IPS-15b (cell line): Measurements from ENCODE around the gene IL17RB.

Source experiments
- H3K27me3 ChIP-seq: one replicate; pipeline ENCODE4 v1.6.1; 2013; ENCODE audit warnings: low read length; ENCODE audit not compliant: control insufficient read depth, insufficient read depth
- H3K36me3 ChIP-seq: one replicate; pipeline ENCODE4 v1.6.1; 2013; ENCODE audit warnings: low read length; ENCODE audit not compliant: control insufficient read depth, insufficient read depth
- H3K4me1 ChIP-seq: one replicate; pipeline ENCODE4 v1.6.1; 2013; ENCODE audit warnings: mild to moderate bottlenecking, low read length; ENCODE audit not compliant: control insufficient read depth, insufficient read depth
- H3K4me3 ChIP-seq: one replicate; pipeline ENCODE4 v1.5.1; 2013; ENCODE audit warnings: low read depth, low read length
- H3K9ac ChIP-seq: one replicate; pipeline ENCODE4 v1.6.1; 2013; ENCODE audit warnings: low read depth, mild to moderate bottlenecking, low read length
- H3K9me3 ChIP-seq: one replicate; pipeline ENCODE4 v1.6.1; 2013; ENCODE audit warnings: mild to moderate bottlenecking, low read length; ENCODE audit not compliant: control insufficient read depth, insufficient read depth

IL17RB gene

GRCh38 chr3:53846134-53846850, at the start of gene IL17RB, which contains the start of gene CHDH:
IL17RB (plus strand) TSS chr3:53846568; CDS start chr3:53846589, 21 bp downstream.
CHDH (minus strand) TSS chr3:53846419; CDS start chr3:53824008, 22,411 bp downstream.
- Histone ChIP-seq H3K4me1 (peaks cover 4% of the 10 kb centered on the region), H3K9me3 (no peaks in the 10 kb centered on the region), H3K4me3 (peak within 1 kb of the TSS; percentile 76), H3K27me3 (peaks cover 15% of the 10 kb centered on the region), H3K36me3 (no peaks in the 10 kb centered on the region), H3K9ac (peak within 1 kb of the TSS; percentile 76)

- Histone ChIP-seq H3K36me3 (no peaks in the 10 kb centered on the region), H3K4me1 (no peaks in the 10 kb centered on the region), H3K27me3 (no peaks in the 10 kb centered on the region), H3K9me3 (no peaks in the 10 kb centered on the region), H3K9ac (no peak overlapping the region), H3K4me3 (no peak overlapping the region)
These were observed 48.2 kb upstream of the IL17RB start for GRCh38 chr3:53798144-53798543.

- Histone ChIP-seq H3K4me3 (no peak overlapping the region), H3K9ac (no peak overlapping the region), H3K4me1 (no peaks in the 10 kb centered on the region), H3K27me3 (no peaks in the 10 kb centered on the region), H3K36me3 (no peaks in the 10 kb centered on the region), H3K9me3 (no peaks in the 10 kb centered on the region)
These were observed 47.0 kb upstream of the IL17RB start for GRCh38 chr3:53799338-53799865.

- Histone ChIP-seq H3K9me3 (no peaks in the 10 kb centered on the region), H3K4me1 (no peaks in the 10 kb centered on the region), H3K36me3 (no peaks in the 10 kb centered on the region), H3K9ac (no peak overlapping the region), H3K4me3 (no peak overlapping the region), H3K27me3 (no peaks in the 10 kb centered on the region)
These were observed 46.1 kb upstream of the IL17RB start for GRCh38 chr3:53800041-53800906.

- Histone ChIP-seq H3K4me1 (no peaks in the 10 kb centered on the region), H3K36me3 (no peaks in the 10 kb centered on the region), H3K27me3 (no peaks in the 10 kb centered on the region), H3K9ac (no peak overlapping the region), H3K4me3 (no peak overlapping the region), H3K9me3 (no peaks in the 10 kb centered on the region)
These were observed 45.0 kb upstream of the IL17RB start for GRCh38 chr3:53801319-53801718.

- Histone ChIP-seq H3K4me3 (no peak overlapping the region), H3K27me3 (no peaks in the 10 kb centered on the region)
These were observed 44.0 kb upstream of the IL17RB start for GRCh38 chr3:53802256-53802880.

GRCh38 chr3:53803124-53803815, 43.1 kb upstream of the IL17RB start:
- H3K27me3 ChIP-seq = no peaks in the 10 kb centered on the region
- H3K4me1 ChIP-seq = no peaks in the 10 kb centered on the region
- H3K36me3 ChIP-seq = no peaks in the 10 kb centered on the region
- no peaks in the 10 kb centered on the region for H3K9me3 ChIP-seq
- H3K4me3 ChIP-seq = no peak overlapping the region
- H3K9ac ChIP-seq = no peak overlapping the region

More at GRCh38 chr3:53802256-53802880, 44.0 kb upstream of the IL17RB start:
- Histone ChIP-seq H3K36me3 (no peaks in the 10 kb centered on the region), H3K4me1 (no peaks in the 10 kb centered on the region), H3K9ac (no peak overlapping the region), H3K9me3 (no peaks in the 10 kb centered on the region)

GRCh38 chr3:53803816-53804695, 42.3 kb upstream of the IL17RB start:
- no peaks in the 10 kb centered on the region for H3K36me3 ChIP-seq
- H3K4me1 ChIP-seq = no peaks in the 10 kb centered on the region
- no peak overlapping the region for H3K4me3 ChIP-seq
- H3K27me3 ChIP-seq = no peaks in the 10 kb centered on the region
- H3K9me3 ChIP-seq = no peaks in the 10 kb centered on the region
- no peak overlapping the region for H3K9ac ChIP-seq

GRCh38 chr3:53804697-53805462, 41.5 kb upstream of the IL17RB start:
- H3K27me3 ChIP-seq = no peaks in the 10 kb centered on the region
- H3K9me3 ChIP-seq = no peaks in the 10 kb centered on the region
- H3K4me1 ChIP-seq = no peaks in the 10 kb centered on the region
- no peaks in the 10 kb centered on the region for H3K36me3 ChIP-seq
- no peak overlapping the region for H3K4me3 ChIP-seq
- no peak overlapping the region for H3K9ac ChIP-seq
